HG03571 (cell line): ENCODE measurements around the gene SUSD2.
"Not testable (repeated sequence)": the region's sequence is repeated elsewhere in the genome, so short reads cannot be mapped to it uniquely, and the experiment has no call there.

ENCODE experiments used
- ATAC-seq: cut with Tn5 transposase; IDR thresholded peaks from one replicate; pipeline ENCODE4 v1.9.1; 2021; ENCODE audit not compliant: unreplicated experiment

Gene SUSD2

GRCh38 chr22:24176040-24176439 is 5.2 kb upstream of the SUSD2 start:
- ATAC-seq: no peak

- ATAC-seq: no peak
Observed at GRCh38 chr22:24176630-24177029, 4.7 kb upstream of the SUSD2 start.

- no peak for ATAC-seq
Observed at GRCh38 chr22:24177045-24177444, 4.2 kb upstream of the SUSD2 start.

- ATAC-seq: no peak
Observed at GRCh38 chr22:24177456-24177855, 3.8 kb upstream of the SUSD2 start.

GRCh38 chr22:24178021-24178431 is 3.3 kb upstream of the SUSD2 start:
- no peak for ATAC-seq

GRCh38 chr22:24178502-24179440 is 2.5 kb upstream of the SUSD2 start:
- ATAC-seq: no peak

- ATAC-seq: no peak
Observed at GRCh38 chr22:24179478-24180210, 1.6 kb upstream of the SUSD2 start.

GRCh38 chr22:24180316-24181087 is 785 bp upstream of the SUSD2 start:
- ATAC-seq: no peak

- ATAC-seq: no peak
Observed at GRCh38 chr22:24181996-24182899, 961 bp downstream of the SUSD2 start.

GRCh38 chr22:24182900-24183246 is 1.6 kb downstream of the SUSD2 start:
- not testable (repeated sequence) for ATAC-seq

GRCh38 chr22:24183321-24184031 is 2.2 kb downstream of the SUSD2 start:
- no peak for ATAC-seq

- ATAC-seq: no peak
Observed at GRCh38 chr22:24184057-24184798, 2.9 kb downstream of the SUSD2 start.

- no peak for ATAC-seq
Observed at GRCh38 chr22:24185001-24185500, 3.8 kb downstream of the SUSD2 start.

- no peak for ATAC-seq
Observed at GRCh38 chr22:24185501-24186351, 4.4 kb downstream of the SUSD2 start.

- no peak for ATAC-seq
Observed at GRCh38 chr22:24186352-24186740, 5.1 kb downstream of the SUSD2 start.

- ATAC-seq: no peak
Observed at GRCh38 chr22:24186892-24187670, 5.8 kb downstream of the SUSD2 start.
